GM12891 (cell line): Measurements from ENCODE around the gene MROH9.

Source experiments
- DNase-seq: peaks from one replicate; pipeline ENCODE4 v3.0.0; 2011; ENCODE audit warnings: low spot score; ENCODE audit not compliant: insufficient read length
- FAIRE-seq: peaks from 2 replicates; lab custom pipeline; 2011; peaks lifted over from hg19 to GRCh38; lab: Jason Lieb, UNC
- PAX5 ChIP-seq: IDR thresholded peaks from 2 replicates; pipeline ENCODE4 v1.6.1; 2011; ENCODE audit warnings: low read length, moderate library complexity, mild to moderate bottlenecking; ENCODE audit not compliant: insufficient read depth, severe bottlenecking
- POLR2A ChIP-seq: IDR thresholded peaks from 2 replicates; pipeline ENCODE4 v1.6.1; 2011; ENCODE audit warnings: low read depth, low read length, control low read depth
- POLR2AphosphoS5 ChIP-seq: IDR thresholded peaks from 2 replicates; pipeline ENCODE4 v1.6.1; 2011; ENCODE audit warnings: low read depth, low read length, control low read depth
- POU2F2 ChIP-seq: IDR thresholded peaks from 2 replicates; pipeline ENCODE4 v1.6.1; 2011; ENCODE audit warnings: low read depth, mild to moderate bottlenecking, control low read depth, low read length, moderate library complexity
- SPI1 ChIP-seq: IDR thresholded peaks from 2 replicates; pipeline ENCODE4 v1.6.1; 2011; ENCODE audit warnings: low read depth, low read length, control low read depth
- TAF1 ChIP-seq: IDR thresholded peaks from 2 replicates; pipeline ENCODE4 v1.6.1; 2011; ENCODE audit warnings: low read depth, low read length, control low read depth

The MROH9 gene

DNA sequence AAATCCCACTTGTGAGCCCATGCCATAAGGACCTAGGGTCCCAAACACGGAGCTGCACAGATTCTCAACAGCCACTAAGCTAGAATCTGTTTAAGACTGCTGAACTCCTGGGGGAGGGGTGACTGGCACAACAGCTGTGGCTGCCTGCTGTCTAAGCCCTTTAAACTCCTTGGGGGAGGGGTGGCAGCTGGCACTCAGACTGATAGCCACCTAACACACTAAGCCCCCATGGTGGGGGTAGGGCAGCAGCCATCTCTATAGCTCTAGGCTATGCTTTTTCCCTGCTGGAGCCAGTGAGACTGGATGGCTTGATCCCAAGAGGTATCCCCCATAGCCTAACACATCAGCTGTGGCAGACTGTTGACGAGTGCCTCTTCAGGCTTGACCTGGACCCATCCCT, 82.1 kb downstream of the MROH9 start:
- DNase-seq (no peak), FAIRE-seq (no peak)
- TF ChIP-seq SPI1 (no peak), POU2F2 (no peak), POLR2A (no peak), TAF1 (no peak), PAX5 (no peak), POLR2AphosphoS5 (no peak)

DNA sequence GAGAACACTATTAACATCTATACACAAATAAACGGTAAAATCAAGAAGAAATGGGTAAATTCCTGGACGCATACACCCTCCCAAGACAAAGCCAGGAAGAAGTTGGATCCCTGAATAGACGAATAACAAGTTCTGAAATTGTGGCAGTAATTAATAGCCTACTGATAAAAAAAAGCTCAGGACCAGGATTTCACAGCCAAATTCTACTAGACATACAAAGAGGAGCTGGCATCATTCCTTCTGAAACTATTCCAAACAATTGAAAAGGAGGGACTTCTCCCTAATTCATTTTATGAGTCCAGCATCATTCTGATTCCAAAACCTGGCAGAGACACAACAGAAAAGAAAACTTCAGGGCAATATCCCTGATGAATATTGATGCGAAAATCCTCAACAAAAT, 84.6 kb downstream of the MROH9 start:
- DNase-seq (no peak), FAIRE-seq (no peak)
- no peak for TF ChIP-seq PAX5
- no peak for TF ChIP-seq SPI1
- no peak for TF ChIP-seq POU2F2
- no peak for TF ChIP-seq TAF1
- TF ChIP-seq POLR2AphosphoS5, result no peak
- no peak for TF ChIP-seq POLR2A

DNA sequence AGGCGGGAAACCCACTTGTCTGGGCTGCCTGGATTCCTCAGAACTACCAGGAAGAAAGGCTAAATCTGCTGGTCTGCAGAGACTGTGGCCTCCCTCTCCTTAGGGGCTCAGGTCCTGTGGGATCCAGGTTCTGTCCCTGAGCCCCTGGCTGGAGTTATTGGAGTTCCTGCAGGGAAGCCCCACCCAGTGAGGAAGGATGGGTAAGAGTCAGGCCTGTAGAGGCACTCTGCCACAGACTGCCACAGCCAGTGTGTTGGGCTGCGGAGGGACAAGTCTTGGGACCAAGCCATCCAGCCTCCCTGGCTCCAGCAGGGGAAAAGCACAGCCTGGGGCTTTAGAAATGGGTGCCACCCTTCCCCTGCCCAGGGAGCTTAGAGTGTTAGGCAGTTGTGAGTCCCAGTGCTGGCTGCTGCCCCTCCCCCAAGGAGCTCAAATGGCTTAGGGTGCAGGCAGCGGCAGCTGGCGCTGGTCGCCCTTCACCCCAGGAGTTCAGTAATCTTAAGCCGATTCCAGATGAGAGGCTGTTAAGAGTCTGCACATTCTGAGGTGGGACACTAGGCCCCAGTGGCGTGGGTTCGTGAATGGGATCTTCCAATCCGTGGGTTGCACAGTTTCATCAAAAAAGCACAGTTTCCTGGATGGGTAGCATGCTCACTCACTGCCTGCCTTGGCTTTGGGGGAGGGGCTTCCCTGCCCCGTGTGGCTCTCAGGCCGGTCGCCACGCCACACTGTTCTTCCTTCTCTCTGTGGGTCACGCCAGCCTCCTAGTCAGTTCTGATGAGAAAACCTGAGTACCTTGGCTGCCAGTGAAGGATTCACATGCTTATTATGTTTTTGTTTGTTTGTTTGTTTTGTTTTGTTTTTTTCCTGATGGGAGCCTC, 97.7 kb downstream of the MROH9 start:
- no peak for DNase-seq
- TF ChIP-seq TAF1 (no peak), PAX5 (no peak), POLR2A (no peak), SPI1 (no peak), POLR2AphosphoS5 (no peak), POU2F2 (no peak)
- no peak for FAIRE-seq

DNA sequence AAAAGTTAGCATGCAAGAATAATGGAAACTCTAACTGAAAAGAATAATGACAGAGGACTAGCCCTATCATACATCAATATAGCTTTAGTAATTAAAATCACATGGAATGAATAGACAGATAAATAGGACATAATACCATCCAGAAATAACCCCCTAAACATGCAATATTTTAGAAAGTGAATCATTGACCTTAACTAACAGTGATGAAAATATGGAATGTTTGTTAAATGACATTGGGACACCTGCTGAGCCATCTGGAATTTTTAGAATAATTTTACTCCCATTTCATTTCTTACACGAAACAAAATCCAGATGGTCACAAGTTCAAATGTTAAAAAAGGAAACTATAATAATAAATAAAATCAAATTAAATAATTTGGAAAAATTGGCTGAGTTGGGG, 102.3 kb downstream of the MROH9 start:
- TF ChIP-seq TAF1 (no peak), PAX5 (no peak), POLR2A (no peak), POU2F2 (no peak), POLR2AphosphoS5 (no peak), SPI1 (no peak)
- no peak for DNase-seq
- FAIRE-seq, result no peak

DNA sequence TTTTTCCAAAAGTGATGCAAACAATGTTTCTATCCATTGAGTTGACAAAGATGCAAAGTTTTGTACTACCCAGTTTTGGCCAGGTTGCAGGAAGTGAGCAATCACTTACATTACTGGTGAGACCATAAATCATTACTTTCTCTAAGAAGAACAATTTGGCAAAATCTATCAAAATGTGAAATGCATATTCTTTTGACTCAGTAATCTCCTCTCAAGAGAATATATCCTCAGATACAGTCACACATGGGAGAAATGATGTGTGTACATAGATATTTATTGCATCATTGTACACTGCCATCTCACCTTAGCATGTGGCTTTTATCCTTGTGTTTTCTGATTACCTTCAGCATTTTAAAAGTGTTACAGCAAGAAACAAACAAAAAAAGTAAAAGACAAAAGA, 103.0 kb downstream of the MROH9 start:
- FAIRE-seq (no peak), DNase-seq (no peak)
- TF ChIP-seq POLR2A (no peak), POLR2AphosphoS5 (no peak), POU2F2 (no peak), SPI1 (no peak)

DNA sequence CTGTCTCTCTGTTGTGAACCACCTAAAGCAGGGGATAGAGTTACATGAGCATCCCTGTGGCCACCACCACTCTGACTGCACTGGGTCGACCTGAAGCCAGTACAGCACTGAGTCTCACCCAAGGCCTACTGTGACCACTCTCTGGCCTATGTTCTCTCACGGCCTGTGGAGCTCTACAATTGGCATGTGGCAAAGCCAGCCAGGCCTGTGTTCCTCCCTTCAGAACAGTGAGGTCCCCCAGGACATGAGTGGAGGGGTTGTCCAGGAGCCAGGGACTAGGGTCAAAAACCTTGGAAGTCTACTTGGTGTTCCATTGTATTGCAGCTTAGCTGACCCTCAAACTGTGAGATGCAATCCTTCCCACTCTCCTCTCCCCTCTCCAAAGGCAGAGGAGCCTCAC, 112.7 kb downstream of the MROH9 start:
- DNase-seq (no peak), FAIRE-seq (no peak)
- TF ChIP-seq SPI1 (no peak), TAF1 (no peak)

DNA sequence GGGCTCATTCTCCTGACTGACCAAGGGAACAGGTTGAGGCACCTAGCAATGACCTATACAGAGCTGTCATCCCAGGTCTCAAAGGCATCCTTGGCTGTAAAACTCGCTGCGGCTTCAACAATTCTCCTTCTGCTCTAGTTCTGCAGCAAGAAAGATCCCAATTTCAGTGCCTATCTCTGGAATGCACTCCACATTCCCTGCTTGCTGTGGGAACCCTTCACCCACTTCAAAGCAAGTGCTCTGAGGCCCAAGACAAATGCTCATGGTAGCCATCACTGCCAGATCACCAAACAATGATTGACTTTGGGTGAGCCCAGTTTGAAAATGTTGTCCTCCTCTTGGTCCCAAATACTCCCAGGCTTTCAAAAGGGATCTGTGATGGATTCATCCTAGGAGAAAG, 117.6 kb downstream of the MROH9 start:
- DNase-seq (no peak), FAIRE-seq (no peak)
- no peak for TF ChIP-seq POLR2A
- no peak for TF ChIP-seq POLR2AphosphoS5
- TF ChIP-seq POU2F2, result no peak
- TF ChIP-seq TAF1, result no peak
- no peak for TF ChIP-seq PAX5
- no peak for TF ChIP-seq SPI1

DNA sequence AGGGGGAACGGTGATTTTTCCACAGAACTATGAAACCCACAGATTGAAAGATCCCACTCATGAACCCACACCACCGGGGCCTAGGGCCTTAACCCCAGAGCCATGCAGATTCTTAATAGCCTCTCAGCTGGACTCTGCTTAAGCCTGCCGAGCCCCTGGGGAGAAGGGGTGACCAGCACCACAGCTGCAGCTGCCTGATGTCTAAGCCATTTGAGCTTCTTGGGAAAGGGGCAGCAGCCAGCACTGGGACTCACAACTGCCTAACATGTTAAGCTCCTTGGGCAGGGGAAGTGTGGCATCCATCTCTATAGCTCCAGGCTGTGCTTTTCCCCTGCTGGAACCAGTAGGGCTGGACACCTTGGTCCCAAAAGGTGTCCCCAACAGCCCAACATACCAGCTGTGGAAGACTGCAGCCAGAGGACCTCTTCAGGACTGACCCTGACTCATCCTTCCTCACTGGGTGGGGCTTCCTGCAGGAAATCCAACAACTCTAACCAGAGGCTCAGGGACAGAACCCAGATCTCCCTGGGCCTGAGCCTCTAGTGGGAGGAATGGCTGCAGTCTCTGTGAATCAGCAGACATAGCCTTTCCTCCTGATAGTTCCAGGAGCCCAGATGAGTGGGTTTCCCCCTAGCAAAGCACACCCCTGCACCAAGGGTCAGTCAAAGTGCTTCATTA, 120.8 kb downstream of the MROH9 start:
- TF ChIP-seq TAF1, result no peak
- TF ChIP-seq POLR2A, result no peak
- no peak for FAIRE-seq
- no peak for DNase-seq

DNA sequence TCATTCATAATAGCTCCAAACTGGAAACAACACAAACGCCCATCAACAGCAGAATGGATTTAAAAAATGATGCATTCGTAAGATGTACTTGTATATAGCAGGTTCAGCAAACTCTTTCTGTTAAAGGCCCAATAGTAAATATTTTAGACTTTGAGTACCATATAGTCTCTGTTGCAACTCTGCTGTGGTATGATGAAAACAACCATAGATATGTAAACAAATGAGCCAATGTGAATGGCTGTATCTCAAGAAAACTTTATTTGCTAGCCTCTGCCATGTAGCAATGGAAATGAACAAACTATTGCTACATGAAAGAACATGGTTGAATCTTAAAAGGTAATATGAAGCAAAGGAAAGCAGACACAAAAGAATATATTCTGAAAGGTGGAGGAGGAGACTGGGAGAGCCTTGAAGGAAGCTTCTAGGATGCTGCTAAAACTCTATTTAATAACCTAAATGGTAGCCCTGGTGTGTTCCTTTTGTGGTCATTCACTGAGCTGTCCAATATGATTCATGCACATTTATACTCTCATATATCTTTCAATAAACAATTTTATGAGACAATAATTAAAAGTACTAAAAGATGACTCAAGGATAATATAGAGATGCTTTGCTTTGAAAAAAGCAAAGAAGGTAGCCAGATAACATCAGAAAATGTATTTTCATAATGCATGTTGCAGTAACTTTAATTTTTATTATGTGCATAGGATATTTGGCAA, 126.2 kb downstream of the MROH9 start:
- DNase-seq (no peak), FAIRE-seq (no peak)
- TF ChIP-seq POLR2A (no peak), TAF1 (no peak), POLR2AphosphoS5 (no peak), SPI1 (no peak), POU2F2 (no peak), PAX5 (no peak)

DNA sequence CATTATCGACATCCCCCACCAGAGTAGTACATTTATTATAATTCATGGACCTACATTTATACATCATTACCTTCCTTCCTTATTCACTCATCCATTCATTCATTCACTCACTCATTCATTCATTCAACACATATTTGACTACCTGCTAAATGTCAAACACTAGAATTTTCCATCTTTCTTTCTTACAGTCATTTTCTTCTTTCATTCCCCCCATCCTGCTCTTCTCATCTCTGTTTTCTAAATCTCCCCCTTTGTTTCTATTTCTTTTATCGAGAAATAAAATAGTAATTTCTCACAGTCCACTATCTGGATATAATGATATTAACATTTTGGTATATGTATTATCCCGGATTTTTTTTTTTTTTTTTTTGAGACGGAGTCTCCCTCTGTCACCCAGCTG, 127.6 kb downstream of the MROH9 start:
- no peak for DNase-seq
- TF ChIP-seq POLR2AphosphoS5, result no peak
- TF ChIP-seq POU2F2, result no peak
- no peak for TF ChIP-seq POLR2A
- TF ChIP-seq SPI1, result no peak
- no peak for TF ChIP-seq PAX5
- no peak for TF ChIP-seq TAF1
- no peak for FAIRE-seq
